WTC11 (cell line): ENCODE results near the gene MYLK4. TPM values are rescaled to one million over a fixed set of nuclear protein-coding genes. Genes with fewer than 3 reads are reported as not detected.

ENCODE experiments used
- ATAC-seq: fragments of 200-7000 bp; cut with Tn5 transposase; 2 replicates; pipeline ENCODE4 v1.10.0; 2021; ENCODE audit warnings: mild to moderate bottlenecking, moderate library complexity
- CTCF ChIA-PET: fragments of 300-600 bp; sonication (Branson Sonifier 250); formaldehyde crosslinking; loops from one replicate; lab custom pipeline; 2021; ENCODE audit warnings: antibody characterized with exemption; lab: Charles Lee
- POLR2A ChIA-PET: fragments of 350-600 bp; sonication (Branson Sonifier 250); formaldehyde crosslinking; loops from one replicate; lab custom pipeline; 2021; ENCODE audit warnings: antibody characterized with exemption; lab: Charles Lee
- DNase-seq: peaks from one replicate; pipeline ENCODE4 v3.0.0; 2021; ENCODE audit warnings: low spot score
- H3K27ac Mint-ChIP-seq: 2 replicates; pipeline ENCODE4 v1.8.0; 2021; ENCODE audit warnings: mixed read lengths
- H3K27me3 Mint-ChIP-seq: 2 replicates; pipeline ENCODE4 v1.8.0; 2021; ENCODE audit warnings: low read depth, mild to moderate bottlenecking, moderate library complexity, mixed read lengths
- H3K36me3 Mint-ChIP-seq: 2 replicates; pipeline ENCODE4 v1.8.0; 2021; ENCODE audit warnings: mixed read lengths
- H3K4me1 Mint-ChIP-seq: 2 replicates; pipeline ENCODE4 v1.8.0; 2022; ENCODE audit warnings: mixed read lengths
- H3K4me3 Mint-ChIP-seq: 2 replicates; pipeline ENCODE4 v1.8.0; 2021; ENCODE audit warnings: mild to moderate bottlenecking, moderate library complexity, mixed read lengths
- H3K9me3 Mint-ChIP-seq: 2 replicates; pipeline ENCODE4 v1.8.0; 2021; ENCODE audit warnings: mixed read lengths
- ATF3 ChIP-seq: sonication (generic); formaldehyde crosslinking; conservative IDR thresholded peaks from 2 replicates; pipeline ENCODE4 v1.8.1; 2022; ENCODE audit warnings: mild to moderate bottlenecking, missing genetic modification reagents
- CREB1 ChIP-seq: sonication (generic); formaldehyde crosslinking; IDR thresholded peaks from 2 replicates; pipeline ENCODE4 v1.8.0; 2023; ENCODE audit warnings: mild to moderate bottlenecking, missing genetic modification reagents
- EMX1 ChIP-seq: fragments of 250-450 bp; sonication (Bioruptor Pico); IDR thresholded peaks from 2 replicates; pipeline ENCODE4 v1.8.0; 2021; ENCODE audit warnings: mild to moderate bottlenecking
- ERG ChIP-seq: fragments of 250-450 bp; sonication (Bioruptor Pico); IDR thresholded peaks from 2 replicates; pipeline ENCODE4 v1.8.0; 2021; ENCODE audit warnings: mild to moderate bottlenecking
- FOXK1 ChIP-seq: sonication (generic); formaldehyde crosslinking; IDR thresholded peaks from 2 replicates; pipeline ENCODE4 v1.8.0; 2022; ENCODE audit warnings: mild to moderate bottlenecking, moderate library complexity, missing genetic modification reagents
- FOXP4 ChIP-seq: sonication (generic); formaldehyde crosslinking; IDR thresholded peaks from 2 replicates; pipeline ENCODE4 v1.8.0; 2022; ENCODE audit warnings: mild to moderate bottlenecking, missing genetic modification reagents
- GABPB1 ChIP-seq: sonication (generic); formaldehyde crosslinking; IDR thresholded peaks from 2 replicates; pipeline ENCODE4 v1.8.1; 2023; ENCODE audit warnings: mild to moderate bottlenecking, missing genetic modification reagents
- HMGA2 ChIP-seq: fragments of 250-450 bp; sonication (Bioruptor Pico); IDR thresholded peaks from 2 replicates; pipeline ENCODE4 v1.4.0; 2021; ENCODE audit warnings: mild to moderate bottlenecking, moderate library complexity
- MXD4 ChIP-seq: fragments of 250-450 bp; sonication (Bioruptor Pico); IDR thresholded peaks from 2 replicates; pipeline ENCODE4 v1.8.0; 2021; ENCODE audit warnings: mild to moderate bottlenecking, moderate library complexity, borderline replicate concordance
- NFATC4 ChIP-seq: fragments of 250-450 bp; sonication (Bioruptor Pico); IDR thresholded peaks from 2 replicates; pipeline ENCODE4 v1.9.0; 2021; ENCODE audit warnings: mild to moderate bottlenecking
- NFE2L1 ChIP-seq: sonication (generic); formaldehyde crosslinking; IDR thresholded peaks from 2 replicates; pipeline ENCODE4 v1.8.1; 2023; ENCODE audit warnings: missing genetic modification reagents
- NFYB ChIP-seq: sonication (generic); formaldehyde crosslinking; conservative IDR thresholded peaks from 2 replicates; pipeline ENCODE4 v1.8.0; 2022; ENCODE audit warnings: low read depth, missing genetic modification reagents
- NR1H2 ChIP-seq: sonication (generic); formaldehyde crosslinking; IDR thresholded peaks from 2 replicates; pipeline ENCODE4 v1.9.0; 2021; ENCODE audit warnings: mild to moderate bottlenecking, moderate library complexity, missing genetic modification reagents
- NR2C2 ChIP-seq: sonication (generic); formaldehyde crosslinking; IDR thresholded peaks from 2 replicates; pipeline ENCODE4 v1.8.0; 2022; ENCODE audit warnings: mild to moderate bottlenecking, missing genetic modification reagents
- OVOL2 ChIP-seq: fragments of 250-450 bp; sonication (Bioruptor Pico); IDR thresholded peaks from 2 replicates; pipeline ENCODE4 v1.9.0; 2021; ENCODE audit warnings: mild to moderate bottlenecking, borderline replicate concordance
- PREB ChIP-seq: sonication (generic); formaldehyde crosslinking; IDR thresholded peaks from 2 replicates; pipeline ENCODE4 v1.8.1; 2022; ENCODE audit warnings: mild to moderate bottlenecking, missing genetic modification reagents, moderate library complexity, borderline replicate concordance
- RELA ChIP-seq: sonication (generic); formaldehyde crosslinking; IDR thresholded peaks from 2 replicates; pipeline ENCODE4 v1.8.1; 2022; ENCODE audit warnings: missing genetic modification reagents, mild to moderate bottlenecking, borderline replicate concordance
- SMAD3 ChIP-seq: sonication (generic); formaldehyde crosslinking; IDR thresholded peaks from 2 replicates; pipeline ENCODE4 v1.8.0; 2022; ENCODE audit warnings: missing genetic modification reagents, mild to moderate bottlenecking, borderline replicate concordance
- SMAD4 ChIP-seq: sonication (generic); formaldehyde crosslinking; IDR thresholded peaks from 2 replicates; pipeline ENCODE4 v1.8.0; 2022; ENCODE audit warnings: mild to moderate bottlenecking, missing genetic modification reagents
- TCF7 ChIP-seq: sonication (generic); formaldehyde crosslinking; IDR thresholded peaks from 2 replicates; pipeline ENCODE4 v1.8.0; 2022; ENCODE audit warnings: mild to moderate bottlenecking, low read depth, missing genetic modification reagents, moderate library complexity
- TEAD4 ChIP-seq: sonication (generic); formaldehyde crosslinking; IDR thresholded peaks from 2 replicates; pipeline ENCODE4 v1.8.0; 2022; ENCODE audit warnings: mild to moderate bottlenecking, missing genetic modification reagents
- TP53 ChIP-seq: sonication (generic); formaldehyde crosslinking; IDR thresholded peaks from 2 replicates; pipeline ENCODE4 v1.8.1; 2023; ENCODE audit warnings: mild to moderate bottlenecking, missing genetic modification reagents
- ZNF263 ChIP-seq: sonication (generic); formaldehyde crosslinking; IDR thresholded peaks from 2 replicates; pipeline ENCODE4 v1.8.1; 2022; ENCODE audit warnings: low read depth, mild to moderate bottlenecking, moderate library complexity, missing genetic modification reagents
- ZNF317 ChIP-seq: sonication (generic); formaldehyde crosslinking; IDR thresholded peaks from 2 replicates; pipeline ENCODE4 v1.8.1; 2023; ENCODE audit warnings: low read depth, mild to moderate bottlenecking, moderate library complexity, missing genetic modification reagents, borderline replicate concordance
- ZNF423 ChIP-seq: fragments of 250-450 bp; sonication (Bioruptor Pico); IDR thresholded peaks from 2 replicates; pipeline ENCODE4 v2.1.2; 2022; ENCODE audit warnings: mild to moderate bottlenecking, moderate library complexity
- total RNA-seq: library from RNA; stranded (reverse); gene quantifications from 3 replicates; pipeline ENCODE4 v1.2.3, GENCODE V29; 2021
- TF ChIP-seq, protein P1 (sequence below): fragments of 250-450 bp; sonication (Bioruptor Pico); IDR thresholded peaks from 2 replicates; pipeline ENCODE4 v1.9.0; 2021; ENCODE audit warnings: mild to moderate bottlenecking, borderline replicate concordance
- TF ChIP-seq, protein P2 (sequence below): sonication (generic); formaldehyde crosslinking; IDR thresholded peaks from 2 replicates; pipeline ENCODE4 v1.8.1; 2022; ENCODE audit warnings: mild to moderate bottlenecking, moderate library complexity, missing genetic modification reagents

The MYLK4 gene
- total RNA-seq, 1 experiment from 2014 or later = 0.13 TPM

DNA sequence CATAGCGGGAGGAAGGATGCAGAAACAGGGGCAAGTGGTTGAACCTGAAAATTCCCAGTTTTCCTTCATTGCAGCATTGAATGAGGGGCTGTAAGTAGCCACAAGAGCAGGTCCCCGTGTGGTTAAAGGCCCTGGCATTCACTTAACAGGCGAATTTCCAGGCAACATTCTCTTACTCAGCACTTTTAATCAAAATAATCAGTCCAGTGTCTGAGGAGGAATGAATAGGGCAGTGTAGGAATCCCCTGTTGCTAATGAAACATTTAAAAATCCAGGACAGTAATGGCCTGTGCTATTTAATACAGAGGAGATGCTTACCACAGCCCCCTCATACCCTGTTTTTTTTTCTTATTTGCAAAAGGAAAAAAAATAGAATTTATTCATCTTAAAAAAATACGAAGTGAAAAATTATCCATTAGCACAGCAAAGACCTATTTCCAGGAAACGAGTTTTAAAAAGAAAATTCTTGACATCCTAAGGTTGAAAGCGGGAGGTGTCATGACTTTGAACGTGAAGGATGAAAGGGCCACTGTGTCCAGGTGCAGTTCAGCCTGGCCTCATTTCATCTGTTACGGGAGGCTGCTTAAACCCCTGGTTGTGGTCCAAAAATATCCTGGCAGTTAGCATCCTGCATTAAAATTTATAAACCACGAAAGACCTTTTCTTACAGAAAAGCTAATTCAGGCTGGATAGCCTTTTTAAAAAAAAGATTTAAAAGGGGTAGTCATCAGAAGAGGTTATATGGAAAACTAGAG is 20.2 kb downstream of the MYLK4 start:
- ChIA-PET CTCF (interaction anchor here (0.9 kb wide), 1 partner anchor 19 kb away, joined by 3 read pairs; no protein-coding TSS in a partner anchor), POLR2A (no interaction called here)
- no peak for TF ChIP-seq SMAD4 (CRISPR knock-in tag)
- no peak for TF ChIP-seq RELA
- no peak for TF ChIP-seq ZNF263 (CRISPR knock-in tag)
- no peak for TF ChIP-seq ATF3 (CRISPR knock-in tag)
- no peak for TF ChIP-seq NFATC4 (CRISPR knock-in tag)
- TF ChIP-seq NR2C2 (CRISPR knock-in tag) = no peak
- TF ChIP-seq OVOL2 (CRISPR knock-in tag) = no peak
- no peak for TF ChIP-seq TCF7 (CRISPR knock-in tag)
- no peak for TF ChIP-seq TP53
- no peak for TF ChIP-seq EMX1 (CRISPR knock-in tag)
- TF ChIP-seq NFYB (CRISPR knock-in tag) = no peak
- Mint-ChIP-seq H3K36me3 (no peaks in the 10 kb centered on the region), H3K4me1 (peaks cover 61% of the 10 kb centered on the region), H3K27me3 (peaks cover 2% of the 10 kb centered on the region; the same call in 1 of the 2 replicates), H3K4me3 (no peak overlapping the region), H3K27ac (no peak overlapping the region), H3K9me3 (no peaks in the 10 kb centered on the region)
- ATAC-seq (no peak), DNase-seq (no peak)

GRCh38 chr6:2729921-2730320 is 20.8 kb downstream of the MYLK4 start:
- ChIA-PET POLR2A (no interaction called here), CTCF (interaction anchor here (0.9 kb wide), 1 partner anchor 20 kb away, joined by 3 read pairs; no protein-coding TSS in a partner anchor)
- no peak for ATAC-seq
- no peaks in the 10 kb centered on the region for H3K9me3 Mint-ChIP-seq
- H3K27me3 Mint-ChIP-seq = peaks cover 2% of the 10 kb centered on the region; the same call in 1 of the 2 replicates
- no peak for DNase-seq
- H3K4me1 Mint-ChIP-seq = peaks cover 59% of the 10 kb centered on the region
- H3K36me3 Mint-ChIP-seq = no peaks in the 10 kb centered on the region
- H3K27ac Mint-ChIP-seq = no peak overlapping the region
- H3K4me3 Mint-ChIP-seq = no peak overlapping the region
- TF ChIP-seq, protein P1, sequence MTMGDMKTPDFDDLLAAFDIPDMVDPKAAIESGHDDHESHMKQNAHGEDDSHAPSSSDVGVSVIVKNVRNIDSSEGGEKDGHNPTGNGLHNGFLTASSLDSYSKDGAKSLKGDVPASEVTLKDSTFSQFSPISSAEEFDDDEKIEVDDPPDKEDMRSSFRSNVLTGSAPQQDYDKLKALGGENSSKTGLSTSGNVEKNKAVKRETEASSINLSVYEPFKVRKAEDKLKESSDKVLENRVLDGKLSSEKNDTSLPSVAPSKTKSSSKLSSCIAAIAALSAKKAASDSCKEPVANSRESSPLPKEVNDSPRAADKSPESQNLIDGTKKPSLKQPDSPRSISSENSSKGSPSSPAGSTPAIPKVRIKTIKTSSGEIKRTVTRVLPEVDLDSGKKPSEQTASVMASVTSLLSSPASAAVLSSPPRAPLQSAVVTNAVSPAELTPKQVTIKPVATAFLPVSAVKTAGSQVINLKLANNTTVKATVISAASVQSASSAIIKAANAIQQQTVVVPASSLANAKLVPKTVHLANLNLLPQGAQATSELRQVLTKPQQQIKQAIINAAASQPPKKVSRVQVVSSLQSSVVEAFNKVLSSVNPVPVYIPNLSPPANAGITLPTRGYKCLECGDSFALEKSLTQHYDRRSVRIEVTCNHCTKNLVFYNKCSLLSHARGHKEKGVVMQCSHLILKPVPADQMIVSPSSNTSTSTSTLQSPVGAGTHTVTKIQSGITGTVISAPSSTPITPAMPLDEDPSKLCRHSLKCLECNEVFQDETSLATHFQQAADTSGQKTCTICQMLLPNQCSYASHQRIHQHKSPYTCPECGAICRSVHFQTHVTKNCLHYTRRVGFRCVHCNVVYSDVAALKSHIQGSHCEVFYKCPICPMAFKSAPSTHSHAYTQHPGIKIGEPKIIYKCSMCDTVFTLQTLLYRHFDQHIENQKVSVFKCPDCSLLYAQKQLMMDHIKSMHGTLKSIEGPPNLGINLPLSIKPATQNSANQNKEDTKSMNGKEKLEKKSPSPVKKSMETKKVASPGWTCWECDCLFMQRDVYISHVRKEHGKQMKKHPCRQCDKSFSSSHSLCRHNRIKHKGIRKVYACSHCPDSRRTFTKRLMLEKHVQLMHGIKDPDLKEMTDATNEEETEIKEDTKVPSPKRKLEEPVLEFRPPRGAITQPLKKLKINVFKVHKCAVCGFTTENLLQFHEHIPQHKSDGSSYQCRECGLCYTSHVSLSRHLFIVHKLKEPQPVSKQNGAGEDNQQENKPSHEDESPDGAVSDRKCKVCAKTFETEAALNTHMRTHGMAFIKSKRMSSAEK (CRISPR knock-in tag) = no peak
- TF ChIP-seq PREB (no peak), ZNF423 (CRISPR knock-in tag) (no peak), MXD4 (CRISPR knock-in tag) (no peak), GABPB1 (CRISPR knock-in tag) (no peak), TP53 (no peak), CREB1 (CRISPR knock-in tag) (no peak), FOXK1 (CRISPR knock-in tag) (no peak), NFE2L1 (CRISPR knock-in tag) (no peak), ERG (CRISPR knock-in tag) (no peak), SMAD3 (no peak), HMGA2 (CRISPR knock-in tag) (no peak), ZNF317 (no peak), NFYB (CRISPR knock-in tag) (no peak), NR1H2 (no peak), TEAD4 (CRISPR knock-in tag) (no peak), FOXP4 (CRISPR knock-in tag) (no peak)
- TF ChIP-seq, protein P2, sequence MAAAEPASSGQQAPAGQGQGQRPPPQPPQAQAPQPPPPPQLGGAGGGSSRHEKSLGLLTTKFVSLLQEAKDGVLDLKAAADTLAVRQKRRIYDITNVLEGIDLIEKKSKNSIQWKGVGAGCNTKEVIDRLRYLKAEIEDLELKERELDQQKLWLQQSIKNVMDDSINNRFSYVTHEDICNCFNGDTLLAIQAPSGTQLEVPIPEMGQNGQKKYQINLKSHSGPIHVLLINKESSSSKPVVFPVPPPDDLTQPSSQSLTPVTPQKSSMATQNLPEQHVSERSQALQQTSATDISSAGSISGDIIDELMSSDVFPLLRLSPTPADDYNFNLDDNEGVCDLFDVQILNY (CRISPR knock-in tag) = no peak
